HFF-Myc (cell line): ENCODE measurements around the gene RHOF.

Source experiments
- DNase-seq: peaks from one replicate; pipeline ENCODE4 v3.0.0-alpha.2; 2011; ENCODE audit warnings: low read depth; ENCODE audit errors: extremely low read depth
- H3K4me3 ChIP-seq: replicated peaks from 2 replicates; pipeline ENCODE4 v1.5.1; 2011; ENCODE audit warnings: low read depth, mild to moderate bottlenecking, control low read depth, low read length
- TF ChIP-seq, protein P1 (sequence below): IDR thresholded peaks from 2 replicates; pipeline ENCODE4 v1.5.1; 2012; ENCODE audit warnings: mild to moderate bottlenecking, low read depth, low read length, control low read depth; ENCODE audit errors: missing control alignments

The RHOF gene

DNA sequence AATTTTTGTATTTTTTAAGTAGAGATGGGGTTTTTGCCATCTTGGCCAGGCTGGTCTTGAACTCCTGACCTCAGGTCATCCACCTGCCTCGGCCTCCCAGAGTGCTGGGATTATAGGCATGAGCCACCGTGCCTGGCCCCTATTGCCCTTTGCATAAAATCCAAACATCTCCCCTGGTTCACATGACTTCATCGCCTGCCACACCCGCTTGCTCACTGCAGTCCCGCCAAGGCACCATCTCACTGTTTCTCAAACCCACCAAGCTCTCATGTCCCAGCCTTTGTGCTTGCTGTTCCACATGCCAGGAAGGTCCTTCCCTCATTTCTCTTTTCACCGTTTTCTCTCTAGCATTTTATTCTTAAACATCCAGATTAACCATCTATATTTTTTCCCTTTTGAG is 9.7 kb downstream of the RHOF start:
- DNase-seq, result no peak
- no peak overlapping the region for H3K4me3 ChIP-seq
- TF ChIP-seq, protein P1, sequence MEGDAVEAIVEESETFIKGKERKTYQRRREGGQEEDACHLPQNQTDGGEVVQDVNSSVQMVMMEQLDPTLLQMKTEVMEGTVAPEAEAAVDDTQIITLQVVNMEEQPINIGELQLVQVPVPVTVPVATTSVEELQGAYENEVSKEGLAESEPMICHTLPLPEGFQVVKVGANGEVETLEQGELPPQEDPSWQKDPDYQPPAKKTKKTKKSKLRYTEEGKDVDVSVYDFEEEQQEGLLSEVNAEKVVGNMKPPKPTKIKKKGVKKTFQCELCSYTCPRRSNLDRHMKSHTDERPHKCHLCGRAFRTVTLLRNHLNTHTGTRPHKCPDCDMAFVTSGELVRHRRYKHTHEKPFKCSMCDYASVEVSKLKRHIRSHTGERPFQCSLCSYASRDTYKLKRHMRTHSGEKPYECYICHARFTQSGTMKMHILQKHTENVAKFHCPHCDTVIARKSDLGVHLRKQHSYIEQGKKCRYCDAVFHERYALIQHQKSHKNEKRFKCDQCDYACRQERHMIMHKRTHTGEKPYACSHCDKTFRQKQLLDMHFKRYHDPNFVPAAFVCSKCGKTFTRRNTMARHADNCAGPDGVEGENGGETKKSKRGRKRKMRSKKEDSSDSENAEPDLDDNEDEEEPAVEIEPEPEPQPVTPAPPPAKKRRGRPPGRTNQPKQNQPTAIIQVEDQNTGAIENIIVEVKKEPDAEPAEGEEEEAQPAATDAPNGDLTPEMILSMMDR, result no peak

DNA sequence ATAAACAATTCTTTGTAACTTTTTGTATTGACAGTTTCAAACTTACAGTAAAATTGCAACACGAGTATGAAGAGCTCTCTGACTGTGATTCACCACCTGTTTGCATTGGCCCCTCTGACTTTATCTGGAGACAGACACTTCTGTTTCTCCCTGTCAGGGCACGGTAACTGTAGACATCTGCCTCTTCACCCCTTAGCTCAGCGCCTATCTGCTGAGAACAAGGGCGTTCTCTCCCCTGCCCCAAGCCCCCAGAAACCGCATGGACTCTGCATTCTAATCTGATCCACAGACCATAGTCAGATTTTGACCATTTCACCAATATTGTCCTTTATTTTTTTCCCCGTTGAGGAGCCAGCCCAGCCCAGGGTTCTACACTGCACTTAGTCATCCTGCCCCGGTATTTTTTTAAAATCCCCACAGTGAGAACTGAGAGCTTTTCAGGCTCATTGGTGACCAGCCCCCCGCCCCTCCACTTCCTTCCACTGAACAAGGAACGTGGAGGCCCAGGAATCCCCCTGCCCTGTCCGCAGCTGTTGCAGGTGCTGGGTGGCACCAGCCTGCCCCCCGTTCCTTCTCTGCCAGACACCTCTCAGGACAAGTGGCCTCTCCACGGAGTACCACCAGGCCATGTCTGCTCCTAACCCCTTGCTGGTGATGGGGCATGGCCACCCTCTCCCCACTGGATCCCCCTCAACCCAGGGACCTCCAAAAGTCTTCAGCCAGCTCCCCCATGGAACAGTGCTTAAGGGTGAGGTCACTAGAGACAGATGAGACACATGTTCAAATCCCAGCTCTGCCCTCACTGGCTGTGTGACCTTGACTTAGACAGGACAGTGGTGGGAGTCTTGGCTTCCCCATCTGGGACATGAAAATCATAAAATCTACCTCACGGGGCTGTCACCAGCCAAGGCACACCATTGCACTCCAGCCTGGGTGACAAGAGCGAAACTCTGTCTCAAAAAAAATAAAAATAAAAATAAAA is 11.2 kb downstream of the RHOF start:
- no peak for DNase-seq
- TF ChIP-seq, protein P1, result no peak
- no peak overlapping the region for H3K4me3 ChIP-seq

DNA sequence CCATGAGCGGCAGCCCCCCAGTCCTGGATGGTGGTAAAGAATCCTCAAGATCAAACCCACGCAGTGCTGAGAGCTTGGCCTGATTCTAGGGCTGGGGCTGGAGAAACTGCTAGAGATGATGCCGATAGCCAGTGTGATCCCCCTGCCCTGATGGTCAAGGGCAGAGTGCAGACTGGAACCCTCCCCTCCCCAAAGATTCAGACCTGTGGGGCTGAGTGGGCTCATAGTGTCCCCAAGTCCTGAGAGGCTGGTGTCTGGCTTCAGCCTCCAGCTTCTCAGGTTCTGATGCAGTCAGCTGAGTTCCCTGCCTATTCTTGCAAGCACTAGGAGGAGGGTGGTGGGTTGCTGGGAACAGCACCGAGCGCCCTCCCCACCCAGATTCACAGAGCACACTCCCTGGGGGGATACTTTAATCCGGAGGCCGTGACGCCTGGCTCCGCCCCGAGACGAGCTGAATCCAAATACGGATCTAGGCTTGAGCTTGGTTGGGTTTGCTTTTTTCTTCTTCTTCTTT is 11.9 kb downstream of the RHOF start:
- TF ChIP-seq, protein P1, result no peak
- H3K4me3 ChIP-seq, result no peak overlapping the region
- DNase-seq, result no peak

DNA sequence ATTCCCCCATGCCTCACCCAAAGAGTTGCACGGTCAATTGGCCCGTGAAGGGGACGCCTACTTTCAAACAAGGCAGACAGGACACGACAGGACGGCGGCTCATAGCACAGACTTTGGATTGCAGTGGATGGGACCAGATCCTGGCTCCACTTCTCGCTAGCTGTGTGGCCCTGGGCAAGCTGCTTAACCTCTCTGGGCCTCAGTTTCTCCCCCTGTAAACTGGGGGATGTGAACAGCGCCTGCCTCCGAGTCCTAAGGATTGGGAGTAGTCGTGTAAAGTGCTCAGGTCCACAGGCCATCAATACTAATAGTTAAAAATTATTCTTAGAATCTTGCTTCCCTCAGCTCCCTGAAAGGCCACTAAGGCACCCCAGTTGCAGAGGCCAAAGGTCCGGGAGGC is 13.1 kb downstream of the RHOF start:
- no peak overlapping the region for H3K4me3 ChIP-seq
- DNase-seq, result no peak
- TF ChIP-seq, protein P1, result no peak

DNA sequence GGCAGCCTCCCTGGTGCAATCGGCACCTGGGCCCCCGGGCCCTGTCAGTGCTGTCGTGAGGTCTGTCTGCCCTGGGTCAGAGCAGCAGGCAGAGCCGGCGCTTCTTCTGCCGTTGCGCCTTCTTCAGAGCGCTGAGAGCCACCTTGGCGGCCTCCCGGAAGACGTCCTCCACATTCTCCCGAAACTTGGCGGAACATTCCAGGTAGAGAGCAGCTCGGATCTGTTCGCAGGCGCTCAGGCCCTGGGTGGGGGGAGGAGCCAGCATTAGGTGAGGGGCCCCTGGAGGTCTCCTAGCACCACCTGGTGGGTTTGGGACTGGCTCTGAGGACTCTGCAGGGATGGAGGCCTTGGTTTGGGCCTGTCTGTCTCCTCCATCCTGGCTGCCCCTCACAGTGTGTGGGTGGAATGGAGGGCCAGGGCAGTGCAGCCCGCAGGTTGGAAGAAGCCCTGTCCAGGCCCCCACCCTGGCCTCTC is 14.0 kb downstream of the RHOF start:
- TF ChIP-seq, protein P1, result no peak
- no peak for DNase-seq
- H3K4me3 ChIP-seq, result no peak overlapping the region

DNA sequence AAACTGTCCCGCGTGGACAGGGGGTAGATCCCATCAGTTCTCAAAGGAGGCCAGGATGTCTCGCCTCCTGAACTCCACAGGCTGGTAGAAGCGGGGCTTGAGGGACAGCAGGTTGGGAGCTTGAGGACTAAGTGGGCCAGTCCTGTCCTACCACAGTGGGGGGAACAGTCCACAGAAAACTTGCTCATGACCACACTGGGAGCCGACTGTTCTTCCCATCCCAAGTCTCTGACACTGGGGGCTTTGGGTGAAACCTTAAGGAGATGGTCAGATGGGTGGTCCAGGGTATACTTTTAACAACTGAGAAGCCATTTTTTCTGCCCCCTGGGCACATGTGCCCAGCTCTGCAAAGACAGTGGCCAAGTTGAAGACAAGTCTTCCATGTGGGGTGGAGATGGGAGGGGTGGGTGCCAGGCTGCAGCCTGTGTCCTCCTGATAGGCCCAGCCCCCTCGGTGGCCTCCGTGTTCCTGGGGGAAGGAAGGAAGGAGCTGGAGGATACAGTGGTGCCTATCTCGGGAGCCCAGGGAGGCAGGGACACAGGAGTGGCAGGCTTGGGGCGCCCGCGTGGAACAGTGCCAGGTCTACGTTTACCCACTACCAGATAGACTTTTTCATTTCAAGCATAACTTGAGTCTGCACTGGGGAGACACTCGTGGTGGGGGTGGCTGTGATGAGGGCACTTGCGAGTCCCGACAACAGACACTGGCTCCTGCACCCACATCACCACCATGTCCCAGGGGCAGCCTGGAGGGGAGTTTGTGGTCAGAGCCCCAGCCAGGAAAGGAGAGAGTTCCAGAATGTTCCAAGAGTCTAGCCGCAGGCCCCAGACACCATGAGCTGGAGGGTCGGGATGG is 14.7 kb downstream of the RHOF start:
- TF ChIP-seq, protein P1, result no peak
- no peak overlapping the region for H3K4me3 ChIP-seq
- DNase-seq, result no peak
